GF-D8 (cell line): ENCODE data around the gene PRODH.
"Not testable (repeated sequence)": the region's sequence is repeated elsewhere in the genome, so short reads cannot be mapped to it uniquely, and the experiment has no call there.

Experiments used
- DNase-seq: peaks from one replicate; lab custom pipeline; 2025; lab: John Stamatoyannopoulos, UW

The PRODH gene, protein sequence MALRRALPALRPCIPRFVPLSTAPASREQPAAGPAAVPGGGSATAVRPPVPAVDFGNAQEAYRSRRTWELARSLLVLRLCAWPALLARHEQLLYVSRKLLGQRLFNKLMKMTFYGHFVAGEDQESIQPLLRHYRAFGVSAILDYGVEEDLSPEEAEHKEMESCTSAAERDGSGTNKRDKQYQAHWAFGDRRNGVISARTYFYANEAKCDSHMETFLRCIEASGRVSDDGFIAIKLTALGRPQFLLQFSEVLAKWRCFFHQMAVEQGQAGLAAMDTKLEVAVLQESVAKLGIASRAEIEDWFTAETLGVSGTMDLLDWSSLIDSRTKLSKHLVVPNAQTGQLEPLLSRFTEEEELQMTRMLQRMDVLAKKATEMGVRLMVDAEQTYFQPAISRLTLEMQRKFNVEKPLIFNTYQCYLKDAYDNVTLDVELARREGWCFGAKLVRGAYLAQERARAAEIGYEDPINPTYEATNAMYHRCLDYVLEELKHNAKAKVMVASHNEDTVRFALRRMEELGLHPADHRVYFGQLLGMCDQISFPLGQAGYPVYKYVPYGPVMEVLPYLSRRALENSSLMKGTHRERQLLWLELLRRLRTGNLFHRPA

DNA sequence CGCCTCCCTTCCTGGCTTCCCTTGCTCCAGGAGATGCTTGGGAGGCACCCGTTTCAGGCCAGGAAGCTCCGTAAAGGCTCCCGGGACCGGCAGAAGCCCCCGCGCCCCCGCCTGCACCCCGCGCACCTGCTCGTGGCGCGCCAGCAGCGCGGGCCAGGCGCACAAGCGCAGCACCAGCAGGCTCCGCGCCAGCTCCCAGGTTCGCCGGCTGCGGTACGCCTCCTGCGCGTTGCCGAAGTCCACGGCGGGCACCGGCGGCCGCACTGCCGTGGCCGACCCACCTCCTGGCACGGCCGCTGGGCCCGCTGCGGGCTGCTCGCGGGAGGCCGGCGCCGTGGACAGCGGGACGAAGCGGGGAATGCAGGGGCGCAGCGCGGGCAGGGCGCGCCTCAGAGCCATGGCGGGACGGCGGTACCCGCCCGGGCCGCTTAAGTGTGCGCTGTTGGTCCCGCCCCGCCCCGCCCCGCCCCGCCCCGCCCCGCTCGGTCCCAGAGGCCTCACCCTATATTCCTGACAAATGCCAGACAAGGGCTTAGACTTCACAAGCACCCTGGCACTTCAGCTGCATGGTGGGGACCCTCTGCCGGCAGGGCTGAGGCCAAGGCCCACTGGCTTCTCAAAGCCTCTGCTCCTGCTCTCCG lies at the start of gene PRODH:
TSS of gene PRODH (minus strand) at position 405 of the 641 bp plus-strand sequence. CDS start at position 399, 6 bp downstream.
- DNase-seq: no peak

DNA sequence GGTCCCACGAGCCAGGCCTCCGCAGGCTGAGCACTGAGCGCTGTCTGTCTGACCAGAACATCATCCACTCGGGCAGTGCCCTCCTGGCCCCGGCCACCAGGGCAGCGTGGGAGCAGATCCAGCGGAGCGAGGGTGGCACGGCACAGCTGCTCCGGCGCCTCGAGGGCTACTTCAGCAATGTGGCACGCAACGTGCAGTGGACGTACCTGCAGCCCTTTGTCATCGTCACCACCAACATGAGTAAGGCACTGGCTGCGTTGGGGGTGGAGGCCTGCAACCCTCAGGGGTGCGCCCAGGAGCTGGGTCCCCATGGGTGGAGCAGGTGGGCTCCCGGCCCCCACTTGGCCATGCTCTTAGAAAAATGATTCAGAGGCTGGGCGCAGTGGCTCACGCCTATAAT lies 49.7 kb upstream of the PRODH start:
- DNase-seq: no peak

DNA sequence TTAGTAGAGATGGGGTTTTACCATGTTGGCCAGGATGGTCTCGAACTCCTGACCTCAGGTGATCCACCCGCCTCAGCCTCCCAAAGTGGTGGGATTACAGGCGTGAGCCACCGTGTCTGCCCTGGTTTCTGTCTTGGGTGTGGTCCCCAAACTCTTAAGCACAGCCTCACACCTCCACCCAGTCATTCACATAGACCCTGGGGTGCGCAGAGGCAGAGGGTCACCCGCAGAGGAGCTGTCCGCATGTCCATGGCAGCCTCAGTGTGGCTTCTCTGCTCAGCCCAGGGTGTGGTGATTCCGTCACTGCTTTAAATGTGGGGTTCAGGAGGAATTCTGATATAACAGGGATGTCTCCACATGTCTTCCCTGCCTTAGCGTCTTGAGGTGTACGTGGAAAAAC lies 48.5 kb upstream of the PRODH start:
- no peak for DNase-seq

DNA sequence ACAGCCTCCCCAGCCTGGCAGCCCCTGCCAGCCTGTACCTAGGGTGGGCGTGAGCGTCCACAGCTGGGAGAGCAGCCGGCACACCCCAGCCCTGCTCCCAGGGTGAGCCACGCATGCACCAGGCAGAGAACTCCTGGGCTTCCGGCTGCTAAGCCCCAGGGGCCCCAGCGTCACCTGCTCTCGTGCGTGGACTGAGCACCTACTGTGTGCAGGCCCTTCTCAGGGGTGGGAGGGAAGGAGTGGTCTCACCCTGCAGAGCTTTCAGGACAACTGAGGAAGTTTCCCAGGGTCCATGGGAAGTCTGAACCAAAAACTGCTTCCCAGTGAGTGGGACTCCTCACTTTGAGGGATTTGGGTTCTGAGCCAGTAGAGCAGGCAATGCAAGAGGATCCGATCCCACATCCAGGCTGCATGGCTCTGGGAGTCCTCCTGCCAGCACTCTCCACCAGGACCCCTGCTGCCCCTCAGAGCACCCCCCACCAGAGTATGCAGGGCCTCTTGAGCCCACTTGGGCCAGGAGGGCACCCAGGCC lies 47.1 kb upstream of the PRODH start:
- DNase-seq: no peak

DNA sequence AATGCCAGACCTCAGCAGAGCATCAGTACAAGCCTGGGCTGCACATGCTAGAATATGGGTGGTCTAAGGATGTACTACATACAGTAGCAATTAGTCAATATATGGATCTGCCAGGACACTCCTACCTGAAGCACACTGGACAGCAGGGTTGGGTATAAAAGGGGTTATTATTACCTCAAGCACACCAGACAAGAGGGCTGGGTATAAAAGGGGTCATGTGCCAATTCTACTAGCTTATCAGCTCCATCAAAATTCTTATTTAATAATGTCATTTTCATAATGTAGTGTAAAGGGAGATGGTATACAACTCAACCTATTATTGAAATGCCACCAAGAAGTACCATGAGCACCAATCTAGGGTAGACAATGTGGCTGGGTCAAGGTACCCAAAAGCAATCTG lies 44.7 kb upstream of the PRODH start:
- DNase-seq: no peak

DNA sequence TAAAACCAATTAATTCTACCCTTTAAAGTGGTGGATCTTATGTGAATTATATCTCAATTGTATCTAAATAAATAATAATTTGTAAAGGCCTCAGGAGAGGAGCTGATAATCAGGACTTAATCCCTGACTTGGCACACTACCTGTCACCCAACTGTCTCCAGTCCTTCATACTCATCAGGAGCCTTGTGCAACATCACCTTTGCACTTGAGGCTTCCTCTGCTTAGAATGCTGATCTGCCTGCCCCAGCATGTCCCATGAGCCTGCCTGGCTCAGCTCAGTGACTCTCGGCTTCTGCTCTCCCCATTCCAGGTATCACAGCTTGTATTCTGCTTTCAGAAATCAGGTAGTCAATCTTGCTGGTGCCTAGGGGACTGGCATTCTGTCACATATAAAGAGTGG lies 43.9 kb upstream of the PRODH start:
- DNase-seq: no peak

DNA sequence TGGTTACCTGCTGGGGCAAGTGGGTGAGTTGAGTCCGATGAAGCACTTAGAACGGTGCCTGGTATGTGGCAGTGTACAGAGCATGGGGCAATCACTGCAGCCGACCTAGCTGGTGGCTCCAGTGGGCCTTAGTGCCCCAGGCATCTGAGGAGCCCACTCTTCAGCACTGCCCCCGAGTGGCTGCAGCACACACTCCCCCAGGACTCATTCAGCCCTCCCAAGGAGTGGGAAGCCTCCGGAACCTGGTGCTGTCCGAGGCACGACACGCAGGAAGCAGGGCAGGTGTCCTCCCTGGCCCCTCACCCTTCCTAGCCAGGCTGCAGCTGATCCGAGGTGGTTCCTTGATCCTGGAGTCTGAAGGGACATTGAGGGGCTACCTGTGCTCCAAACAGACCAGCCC lies 42.4 kb upstream of the PRODH start:
- no peak for DNase-seq

DNA sequence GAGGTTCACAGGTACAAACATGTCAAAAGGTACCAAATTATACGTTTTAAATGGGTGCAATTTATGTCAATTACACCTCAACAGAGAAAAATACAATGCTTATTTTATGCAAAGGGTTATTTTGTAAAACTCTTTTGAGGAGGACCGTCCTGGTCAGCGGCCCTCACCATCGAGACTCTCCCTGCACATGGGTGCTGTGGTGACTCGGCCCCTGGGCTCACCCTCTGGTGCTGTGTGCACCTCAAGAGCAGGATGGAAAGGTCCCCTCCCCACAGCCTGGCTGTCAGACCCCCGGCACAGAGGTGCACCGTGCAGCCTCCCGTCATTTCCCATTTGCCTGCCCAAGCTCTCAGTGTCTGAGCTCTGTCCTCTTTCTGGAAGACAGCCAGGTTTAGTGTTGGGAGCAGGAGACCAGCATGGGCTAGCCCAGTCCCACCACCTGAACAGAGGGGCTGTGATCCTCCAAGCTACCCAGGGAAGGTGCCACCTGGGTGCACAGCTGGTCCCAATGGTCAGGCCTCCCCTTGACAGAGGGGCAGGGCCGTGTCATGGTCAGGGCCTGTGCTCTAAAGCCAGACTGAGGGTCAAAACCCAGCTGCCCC lies 41.8 kb upstream of the PRODH start:
- no peak for DNase-seq

DNA sequence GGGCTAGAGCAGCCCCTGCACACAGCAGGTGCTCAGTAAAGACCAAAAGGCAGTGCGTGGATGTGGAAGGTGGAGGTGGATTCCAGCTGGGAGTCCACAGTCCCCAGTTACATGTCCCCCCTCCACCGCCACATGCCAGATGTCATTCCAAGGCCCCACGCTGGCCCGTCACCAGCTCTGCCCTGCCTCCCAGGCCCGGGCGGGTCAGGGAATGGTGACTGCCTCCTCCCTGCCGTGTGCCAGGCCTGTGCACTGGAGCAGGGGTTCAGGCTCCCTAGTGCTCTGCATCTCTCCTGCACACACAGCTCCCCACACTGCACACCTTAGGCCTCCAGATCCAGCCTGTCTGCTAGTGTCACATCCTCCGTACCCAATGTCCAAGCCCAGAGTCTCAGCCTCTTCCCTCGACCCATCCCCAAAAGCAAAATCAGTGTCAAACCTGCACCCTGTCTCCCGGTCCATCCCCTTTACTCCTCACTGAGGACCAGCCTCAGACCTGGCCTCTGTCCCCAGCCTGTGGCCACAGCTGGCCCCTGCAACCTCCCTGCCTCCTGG lies 40.2 kb upstream of the PRODH start:
- DNase-seq: no peak

DNA sequence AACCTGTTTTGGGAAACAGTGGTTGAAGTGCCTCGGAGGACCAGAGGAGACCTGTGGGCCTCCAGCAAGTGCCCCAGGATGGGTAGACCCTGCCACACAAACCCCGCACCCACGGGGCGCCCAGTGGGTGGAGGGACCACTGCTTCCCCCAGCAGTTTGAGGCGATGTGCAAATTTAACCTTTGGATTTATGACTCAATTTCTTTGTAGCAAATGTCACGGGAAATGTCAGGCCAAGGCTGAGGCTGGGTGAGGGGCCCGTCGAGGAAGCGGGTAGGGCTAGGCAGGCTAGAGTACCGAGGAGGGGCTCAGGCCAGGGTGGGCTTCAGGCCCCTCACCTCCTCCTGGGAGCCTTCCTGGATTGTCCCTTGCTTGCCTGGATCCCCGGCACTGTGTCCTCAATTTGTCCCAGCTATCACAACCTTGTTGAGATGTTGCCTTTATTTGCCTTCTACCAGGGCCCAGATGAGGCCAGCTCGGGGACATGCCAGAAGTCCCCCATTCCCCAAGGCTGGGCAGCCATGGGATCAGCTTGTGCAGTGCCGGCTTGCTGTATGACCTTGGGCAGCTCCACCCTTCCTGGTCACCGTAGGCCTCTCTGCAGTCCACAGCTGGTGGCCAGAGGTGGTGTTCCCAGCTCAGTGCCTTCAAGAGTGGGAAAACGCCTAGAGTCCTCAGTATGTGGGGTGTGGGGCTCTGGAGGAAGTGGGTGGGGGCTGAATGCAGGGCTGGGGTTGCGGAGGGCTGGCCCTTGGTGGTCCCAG lies 39.5 kb upstream of the PRODH start:
- no peak for DNase-seq

DNA sequence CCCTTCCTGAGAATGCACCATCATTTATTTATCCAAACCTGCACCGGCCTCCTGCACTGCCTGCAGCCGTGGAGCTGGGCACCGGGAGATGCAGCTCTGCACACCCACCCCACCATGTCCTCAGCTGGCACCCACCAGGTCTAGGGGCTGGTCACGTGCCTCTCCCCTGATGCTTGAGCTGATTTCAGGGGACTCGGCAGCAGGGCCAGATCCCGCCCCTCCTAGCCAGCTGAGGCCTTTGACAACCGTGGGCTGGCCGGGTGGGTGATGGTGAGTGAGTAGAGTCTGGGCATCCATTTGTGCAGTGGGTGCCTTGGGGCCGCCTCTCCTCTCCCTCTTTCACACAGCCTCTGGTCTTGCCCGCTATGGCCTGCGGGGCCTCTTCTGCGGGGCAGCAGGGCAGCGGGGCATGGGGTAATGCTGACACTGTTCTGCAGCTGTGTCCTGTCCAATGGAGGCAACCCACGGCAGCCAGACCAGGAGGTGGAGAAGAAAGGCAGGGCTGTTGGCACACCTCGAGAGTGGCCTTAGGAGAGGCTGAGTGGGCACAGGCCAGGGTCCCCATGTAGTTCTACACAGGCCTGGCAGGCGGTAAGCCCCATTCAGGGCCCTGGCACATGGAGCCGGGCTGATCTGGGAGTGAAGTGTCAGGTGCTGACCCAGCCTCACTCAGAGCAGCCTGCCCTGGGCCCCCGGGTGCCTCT lies 38.5 kb upstream of the PRODH start:
- DNase-seq: no peak

DNA sequence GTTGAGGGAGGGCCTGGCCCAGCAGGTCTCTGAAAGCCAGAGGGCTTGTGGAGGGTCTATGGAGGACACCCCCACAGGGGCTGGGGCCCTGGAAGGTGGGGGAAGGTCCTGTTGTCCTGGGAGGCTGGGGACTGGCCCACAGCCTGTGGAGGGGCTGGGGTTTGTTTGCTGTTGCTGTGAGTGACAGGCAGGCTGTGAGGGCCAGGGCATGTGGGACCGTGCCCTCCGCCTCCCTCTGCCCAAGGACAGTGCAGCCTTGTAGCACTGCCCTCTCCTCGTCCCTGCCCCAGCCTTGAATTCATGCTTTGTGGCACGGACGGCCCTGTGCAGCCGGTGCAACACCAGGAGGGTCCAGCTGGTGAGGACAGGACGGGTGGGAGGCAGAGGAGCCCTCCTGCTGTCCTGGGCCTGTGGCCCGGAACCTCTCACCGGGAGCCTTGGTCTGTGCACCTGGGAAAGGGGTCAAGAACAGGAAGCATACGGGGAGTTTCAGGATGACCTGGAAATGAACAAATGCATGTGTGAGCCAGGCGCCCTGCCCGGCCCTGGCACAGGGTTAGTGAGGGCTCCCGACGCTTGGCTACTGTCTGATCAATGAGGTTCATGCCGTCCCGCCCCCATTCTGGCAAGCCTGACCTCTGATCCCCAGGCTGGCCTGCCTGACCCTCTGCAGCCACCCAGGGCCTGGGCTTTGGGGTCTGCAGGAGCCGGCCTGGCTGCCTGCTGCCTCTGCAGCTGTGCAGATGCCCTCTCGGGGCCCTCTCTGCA lies 37.4 kb upstream of the PRODH start:
- DNase-seq: no peak

DNA sequence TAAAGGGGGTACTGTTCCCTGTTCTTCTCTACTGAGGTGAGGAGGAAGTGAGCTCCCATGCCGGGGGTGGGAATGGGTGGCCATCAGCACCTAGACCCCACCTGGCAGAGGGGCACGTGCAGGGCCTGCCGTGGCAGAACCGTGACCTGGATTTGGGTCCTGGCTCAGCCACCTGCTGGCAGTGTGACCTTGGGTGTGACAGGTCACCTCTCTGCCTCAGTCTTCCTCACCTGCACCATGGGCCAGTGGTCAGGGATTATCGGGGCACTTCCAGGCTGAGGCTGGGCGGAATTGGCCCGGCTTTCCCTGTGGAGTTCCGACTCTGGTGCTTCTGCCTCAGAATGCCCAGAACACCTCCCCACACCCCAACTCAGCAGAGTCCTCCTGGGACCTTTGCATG lies 36.5 kb upstream of the PRODH start:
- not testable (repeated sequence) for DNase-seq

DNA sequence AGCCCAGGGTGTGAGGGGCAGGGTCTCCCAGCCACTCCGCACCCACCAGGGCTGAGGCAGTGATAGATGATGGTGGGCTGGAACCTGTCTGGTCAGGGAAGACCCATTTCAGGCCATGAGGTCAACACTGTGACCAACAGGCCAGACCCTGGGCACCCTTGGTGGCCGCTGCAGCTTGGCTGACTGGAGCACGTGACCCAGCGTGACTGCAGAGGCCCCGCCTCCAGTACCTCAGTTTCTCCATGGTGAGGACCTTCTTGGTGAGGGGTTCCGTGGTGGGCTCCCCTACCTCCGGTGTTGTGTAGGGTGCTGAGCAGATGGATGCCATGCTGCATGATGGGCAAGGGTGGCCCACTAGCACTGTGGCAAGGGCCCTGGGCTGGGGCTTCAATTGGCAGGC lies 35.9 kb upstream of the PRODH start:
- DNase-seq: not testable (repeated sequence)

DNA sequence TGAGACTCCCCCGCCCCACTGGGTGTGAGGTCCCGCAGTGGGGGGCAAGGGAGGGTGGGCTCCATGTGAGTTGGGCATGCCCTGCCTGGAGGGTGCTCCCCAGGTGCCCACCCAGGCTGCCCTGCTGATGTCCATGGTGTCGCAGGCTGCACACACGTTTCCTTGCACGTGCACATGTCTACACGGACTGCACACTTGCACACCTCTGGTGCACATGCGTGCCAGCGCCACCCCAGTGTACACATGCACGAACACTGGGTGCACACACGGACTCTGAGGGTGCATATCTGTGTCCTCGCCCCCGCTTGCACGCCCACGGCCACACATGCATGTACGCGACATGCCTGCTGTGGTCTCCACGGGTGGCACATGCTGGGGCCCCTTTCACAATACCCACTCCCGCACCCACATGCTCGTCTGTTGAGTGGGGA lies 35.2 kb upstream of the PRODH start:
- no peak for DNase-seq

DNA sequence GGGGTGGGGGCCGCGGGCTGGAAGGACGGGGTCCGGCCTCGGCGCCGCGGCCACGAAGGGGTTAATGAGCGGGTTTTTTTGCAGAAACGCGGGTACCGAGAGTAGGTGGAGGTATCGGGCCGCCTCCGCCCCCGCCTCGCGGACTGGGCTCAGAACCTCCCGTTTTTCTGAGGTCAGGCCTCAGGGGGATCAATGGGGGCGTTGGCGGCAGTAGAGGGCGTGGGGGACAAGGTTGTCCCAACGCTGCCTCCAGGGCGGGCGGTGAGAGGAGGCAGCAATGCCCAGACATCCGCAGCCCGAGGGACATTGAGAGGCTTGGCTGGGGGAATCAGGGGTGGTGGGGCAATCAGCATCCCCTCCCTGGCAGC lies 34.8 kb upstream of the PRODH start:
- no peak for DNase-seq

DNA sequence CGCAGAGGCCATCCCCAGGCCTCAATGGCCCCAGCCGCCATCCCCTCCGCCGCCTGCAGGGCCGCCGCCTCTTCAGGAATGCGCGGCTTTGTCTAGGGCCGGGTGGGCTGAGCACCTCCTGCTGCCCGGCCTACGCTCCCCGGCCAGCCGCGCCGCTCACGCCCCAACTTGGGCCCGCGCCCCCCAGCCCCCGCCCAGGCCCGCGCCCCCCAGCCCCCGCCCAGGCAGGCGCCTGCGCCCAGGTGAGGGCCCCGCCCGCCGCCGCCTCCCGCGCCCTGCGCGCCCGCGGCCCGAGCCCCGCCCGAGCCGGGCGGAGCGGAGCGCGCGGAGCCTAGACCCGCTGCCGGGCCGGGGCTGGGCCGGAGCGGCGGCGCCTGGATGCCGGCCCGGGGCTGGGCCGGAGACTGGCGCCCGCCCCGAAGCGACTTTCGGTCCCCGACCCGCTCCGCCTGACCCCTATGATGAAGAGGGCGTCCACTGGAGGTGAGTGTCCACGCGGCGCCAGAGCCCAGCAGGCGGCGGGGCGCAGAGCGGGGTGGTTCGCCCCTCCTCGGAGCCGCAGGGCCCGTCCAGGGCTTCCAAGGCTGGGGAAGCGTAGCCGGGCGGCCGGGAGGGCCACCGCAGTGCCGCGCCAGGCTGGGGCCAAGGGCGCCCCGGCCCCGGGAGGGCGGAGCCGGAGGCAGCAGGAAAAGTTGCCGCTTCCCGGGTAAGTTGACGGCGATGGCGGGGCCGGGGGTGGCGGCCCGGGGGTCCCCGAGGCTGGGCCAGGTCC lies 34.3 kb upstream of the PRODH start:
- DNase-seq: no peak

DNA sequence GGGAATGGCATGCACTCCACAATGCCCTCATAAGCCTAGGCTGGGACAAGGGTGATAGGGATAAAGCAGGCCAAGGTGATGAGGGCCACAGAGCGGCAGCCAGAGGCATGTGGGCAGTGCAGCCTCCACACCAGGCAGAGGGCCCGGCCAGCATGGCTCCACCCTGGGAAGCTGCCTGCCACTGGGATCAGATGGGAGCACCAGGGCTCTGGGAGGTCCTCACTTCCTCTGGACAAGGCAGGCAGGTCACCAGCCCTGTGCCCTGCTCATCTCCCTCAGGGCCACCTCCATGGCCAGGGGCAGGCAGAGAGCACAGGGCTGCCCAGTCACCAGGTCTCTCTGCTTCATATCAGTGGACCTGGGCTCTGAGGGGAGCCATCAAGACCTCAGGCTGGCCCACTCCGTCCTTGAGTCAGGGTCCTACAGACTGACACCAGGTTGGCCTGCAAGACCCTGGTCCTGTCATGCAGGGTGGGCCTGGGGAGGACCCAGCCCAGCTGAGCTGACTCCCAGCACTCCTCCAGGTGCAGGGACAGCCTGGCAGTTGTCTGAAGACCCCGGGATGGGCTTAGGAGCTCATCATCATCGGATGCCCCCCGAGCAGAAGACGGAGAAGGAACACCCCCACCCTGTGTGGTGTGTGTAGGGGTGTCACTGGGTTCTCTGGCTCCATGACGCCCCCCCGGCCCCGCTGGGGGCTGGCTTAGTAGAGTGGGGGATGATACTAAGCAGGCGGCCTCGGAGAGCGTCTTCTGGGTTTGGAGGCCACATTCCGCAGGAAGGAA lies 33.3 kb upstream of the PRODH start:
- DNase-seq: not testable (repeated sequence)
